GM18499 (cell line): ENCODE data around the gene COL8A2.
"Not testable (repeated sequence)": the region's sequence is repeated elsewhere in the genome, so short reads cannot be mapped to it uniquely, and the experiment has no call there.

ENCODE experiments used
- ATAC-seq: cut with Tn5 transposase; IDR thresholded peaks from one replicate; pipeline ENCODE4 v1.9.1; 2021; ENCODE audit warnings: moderate number of reproducible peaks; ENCODE audit not compliant: insufficient read depth, unreplicated experiment

Gene COL8A2

GRCh38 chr1:36125129-36125991 lies at the start of gene COL8A2:
TSS of gene COL8A2 (minus strand) at chr1:36125222. CDS start at chr1:36100242, 24,980 bp downstream.
- ATAC-seq, result no peak

- no peak for ATAC-seq
Measured at GRCh38 chr1:36174713-36175112, 49.7 kb upstream of the COL8A2 start.

- no peak for ATAC-seq
Measured at GRCh38 chr1:36172983-36173382, 48.0 kb upstream of the COL8A2 start.

- ATAC-seq, result no peak
Measured at GRCh38 chr1:36172017-36172747, 47.2 kb upstream of the COL8A2 start.

GRCh38 chr1:36170643-36171412 lies 45.8 kb upstream of the COL8A2 start:
- ATAC-seq, result no peak

GRCh38 chr1:36168514-36168913 lies 43.5 kb upstream of the COL8A2 start:
- ATAC-seq, result no peak

GRCh38 chr1:36166938-36167905 lies 42.2 kb upstream of the COL8A2 start:
- no peak for ATAC-seq

- no peak for ATAC-seq
Measured at GRCh38 chr1:36166136-36166535, 41.1 kb upstream of the COL8A2 start.

GRCh38 chr1:36165145-36165544 lies 40.1 kb upstream of the COL8A2 start:
- ATAC-seq, result no peak

- ATAC-seq, result no peak
Measured at GRCh38 chr1:36164361-36164760, 39.3 kb upstream of the COL8A2 start.

- no peak for ATAC-seq
Measured at GRCh38 chr1:36163426-36163825, 38.4 kb upstream of the COL8A2 start.

GRCh38 chr1:36162680-36163239 lies 37.7 kb upstream of the COL8A2 start:
- no peak for ATAC-seq

GRCh38 chr1:36161641-36162531 lies 36.9 kb upstream of the COL8A2 start:
- ATAC-seq, result no peak

GRCh38 chr1:36160949-36161485 lies 36.0 kb upstream of the COL8A2 start:
- no peak for ATAC-seq

GRCh38 chr1:36160388-36160948 lies 35.4 kb upstream of the COL8A2 start:
- no peak for ATAC-seq

- ATAC-seq, result no peak
Measured at GRCh38 chr1:36159614-36160387, 34.8 kb upstream of the COL8A2 start.

GRCh38 chr1:36158827-36159252 lies 33.8 kb upstream of the COL8A2 start:
- ATAC-seq, result not testable (repeated sequence)
